HEK293T (cell line): ENCODE data around the gene ADK.

Experiments used
- CTCF ChIA-PET: fragments of 350-600 bp; formaldehyde crosslinking; extraction: SDS; loops from one replicate; lab custom pipeline; 2021; ENCODE audit warnings: antibody characterized with exemption, inconsistent platforms; lab: Yijun Ruan, JAX
- POLR2A ChIA-PET: fragments of 350-600 bp; formaldehyde crosslinking; extraction: SDS; loops from one replicate; lab custom pipeline; 2020; ENCODE audit warnings: antibody characterized with exemption, inconsistent platforms; lab: Yijun Ruan, JAX
- DNase-seq: peaks from one replicate; pipeline ENCODE4 v3.0.0; 2012; ENCODE audit warnings: mixed read lengths; ENCODE audit errors: extremely low spot score
- ARNT ChIP-seq: fragments of 450-650 bp; IDR thresholded peaks from 2 replicates; pipeline ENCODE4 v1.6.1; 2017; ENCODE audit warnings: mild to moderate bottlenecking
- BHLHE40 ChIP-seq: fragments of 450-650 bp; IDR thresholded peaks from 2 replicates; pipeline ENCODE4 v1.6.1; 2016; ENCODE audit warnings: mild to moderate bottlenecking, moderate library complexity, borderline replicate concordance
- CTBP1 ChIP-seq: fragments of 450-650 bp; IDR thresholded peaks from 2 replicates; pipeline ENCODE4 v1.6.1; 2016; ENCODE audit warnings: borderline replicate concordance
- ELF4 ChIP-seq: fragments of 450-650 bp; IDR thresholded peaks from 2 replicates; pipeline ENCODE4 v1.6.1; 2017; ENCODE audit warnings: antibody characterized with exemption
- FOXA1 ChIP-seq: fragments of 450-650 bp; IDR thresholded peaks from 2 replicates; pipeline ENCODE4 v1.6.1; 2016; ENCODE audit warnings: mild to moderate bottlenecking
- FOXK2 ChIP-seq: fragments of 450-650 bp; IDR thresholded peaks from 2 replicates; pipeline ENCODE4 v1.6.1; 2016; ENCODE audit warnings: mild to moderate bottlenecking
- FOXM1 ChIP-seq: fragments of 450-650 bp; IDR thresholded peaks from 2 replicates; pipeline ENCODE4 v1.6.1; 2017; ENCODE audit warnings: mild to moderate bottlenecking, borderline replicate concordance
- HDGF ChIP-seq: fragments of 450-650 bp; IDR thresholded peaks from 2 replicates; pipeline ENCODE4 v1.6.1; 2017; ENCODE audit warnings: antibody characterized with exemption, borderline replicate concordance
- L3MBTL2 ChIP-seq: fragments of 450-650 bp; conservative IDR thresholded peaks from 2 replicates; pipeline ENCODE4 v1.6.1; 2016; ENCODE audit warnings: mild to moderate bottlenecking
- LEF1 ChIP-seq: fragments of 450-650 bp; IDR thresholded peaks from 2 replicates; pipeline ENCODE4 v1.6.1; 2017; ENCODE audit warnings: mild to moderate bottlenecking, borderline replicate concordance
- NFRKB ChIP-seq: fragments of 450-650 bp; IDR thresholded peaks from 2 replicates; pipeline ENCODE4 v1.6.1; 2016; ENCODE audit warnings: mild to moderate bottlenecking, moderate library complexity
- PKNOX1 ChIP-seq: fragments of 450-650 bp; IDR thresholded peaks from 2 replicates; pipeline ENCODE4 v1.6.1; 2016
- SP1 ChIP-seq: fragments of 450-650 bp; IDR thresholded peaks from 2 replicates; pipeline ENCODE4 v1.6.1; 2017
- SUZ12 ChIP-seq: fragments of 450-650 bp; IDR thresholded peaks from 2 replicates; pipeline ENCODE4 v1.6.1; 2016; ENCODE audit warnings: mild to moderate bottlenecking
- TARDBP ChIP-seq: fragments of 450-650 bp; IDR thresholded peaks from 2 replicates; pipeline ENCODE4 v1.6.1; 2016
- ZNF384 ChIP-seq: fragments of 450-650 bp; IDR thresholded peaks from 2 replicates; pipeline ENCODE4 v1.6.1; 2016

The ADK gene

GRCh38 chr10:74120911-74121310 is 30.1 kb upstream of the ADK start:
- TF ChIP-seq BHLHE40, result no peak
- no peak for TF ChIP-seq TARDBP
- no peak for TF ChIP-seq CTBP1
- no peak for TF ChIP-seq L3MBTL2
- no peak for TF ChIP-seq HDGF
- no peak for TF ChIP-seq FOXM1
- TF ChIP-seq PKNOX1, result no peak
- no peak for TF ChIP-seq NFRKB
- TF ChIP-seq ELF4, result no peak
- TF ChIP-seq LEF1, result no peak
- TF ChIP-seq ZNF384, result no peak
- no peak for TF ChIP-seq FOXK2
- no peak for TF ChIP-seq FOXA1
- TF ChIP-seq SP1, result no peak
- no peak for TF ChIP-seq ARNT
- TF ChIP-seq SUZ12, result no peak
- ChIA-PET CTCF (no interaction called here), POLR2A (interaction anchor here (0.6 kb wide), 1 partner anchor 37 kb away, joined by 3 read pairs; no protein-coding TSS in a partner anchor)
- no peak for DNase-seq

DNA sequence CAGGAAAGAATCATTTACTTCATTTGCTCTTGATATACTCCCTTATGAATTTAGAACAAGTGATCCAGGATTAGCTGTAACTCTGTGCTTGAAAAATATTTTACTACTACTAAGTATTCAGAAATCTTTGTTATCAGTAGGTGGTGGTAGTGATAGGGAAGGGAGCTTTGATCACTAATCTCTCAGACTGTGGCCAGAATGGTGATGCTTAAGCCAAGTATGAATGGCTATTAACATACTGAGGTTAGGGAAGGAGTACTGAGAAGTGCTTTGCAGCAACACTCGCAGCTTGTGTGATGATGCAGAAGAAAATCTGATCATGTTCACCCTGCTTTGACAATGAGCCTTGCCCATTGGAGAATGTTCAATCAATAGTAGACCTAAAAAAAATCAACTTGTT is 29.7 kb upstream of the ADK start:
- ChIA-PET POLR2A (interaction anchor here (0.6 kb wide), 1 partner anchor 11 kb away, joined by 3 read pairs; no protein-coding TSS in a partner anchor), CTCF (interaction anchor here (0.6 kb wide), 1 partner anchor 358 kb away, joined by 7 read pairs; no protein-coding TSS in a partner anchor)
- no peak for DNase-seq
- no peak for TF ChIP-seq ARNT
- no peak for TF ChIP-seq SP1
- TF ChIP-seq L3MBTL2, result no peak
- TF ChIP-seq SUZ12, result no peak
- no peak for TF ChIP-seq ELF4
- TF ChIP-seq LEF1, result no peak
- TF ChIP-seq CTBP1, result no peak
- no peak for TF ChIP-seq TARDBP
- TF ChIP-seq NFRKB, result no peak
- no peak for TF ChIP-seq FOXA1
- TF ChIP-seq FOXK2, result no peak
- TF ChIP-seq BHLHE40, result no peak
- no peak for TF ChIP-seq HDGF
- TF ChIP-seq ZNF384, result no peak
- TF ChIP-seq PKNOX1, result no peak
- no peak for TF ChIP-seq FOXM1

GRCh38 chr10:74122060-74122459 is 29.0 kb upstream of the ADK start:
- ChIA-PET POLR2A (no interaction called here), CTCF (interaction anchor here (0.6 kb wide), 1 partner anchor 357 kb away, joined by 7 read pairs; no protein-coding TSS in a partner anchor)
- no peak for TF ChIP-seq L3MBTL2
- no peak for DNase-seq

DNA sequence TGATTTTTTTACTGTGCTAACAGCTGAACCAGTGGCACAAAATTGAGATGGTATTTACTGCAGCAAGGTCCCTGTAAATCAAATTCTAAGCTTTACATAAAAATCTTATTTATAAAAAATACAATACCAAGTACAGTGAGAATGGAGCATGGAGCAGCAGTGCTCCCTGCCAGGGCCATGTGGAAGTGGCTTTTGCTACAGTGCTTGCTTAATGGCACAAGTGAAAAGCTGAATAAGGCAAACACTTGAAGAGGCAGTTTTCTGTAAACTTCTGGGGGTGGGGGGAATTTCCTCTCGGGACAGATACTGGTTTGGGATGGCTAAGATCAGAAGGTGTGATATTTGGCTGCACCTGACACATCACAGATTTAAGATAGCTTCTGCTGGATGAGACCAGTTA is 27.9 kb upstream of the ADK start:
- ChIA-PET POLR2A (no interaction called here), CTCF (no interaction called here)
- DNase-seq, result no peak
- TF ChIP-seq SP1 (no peak), BHLHE40 (no peak), FOXA1 (no peak)

DNA sequence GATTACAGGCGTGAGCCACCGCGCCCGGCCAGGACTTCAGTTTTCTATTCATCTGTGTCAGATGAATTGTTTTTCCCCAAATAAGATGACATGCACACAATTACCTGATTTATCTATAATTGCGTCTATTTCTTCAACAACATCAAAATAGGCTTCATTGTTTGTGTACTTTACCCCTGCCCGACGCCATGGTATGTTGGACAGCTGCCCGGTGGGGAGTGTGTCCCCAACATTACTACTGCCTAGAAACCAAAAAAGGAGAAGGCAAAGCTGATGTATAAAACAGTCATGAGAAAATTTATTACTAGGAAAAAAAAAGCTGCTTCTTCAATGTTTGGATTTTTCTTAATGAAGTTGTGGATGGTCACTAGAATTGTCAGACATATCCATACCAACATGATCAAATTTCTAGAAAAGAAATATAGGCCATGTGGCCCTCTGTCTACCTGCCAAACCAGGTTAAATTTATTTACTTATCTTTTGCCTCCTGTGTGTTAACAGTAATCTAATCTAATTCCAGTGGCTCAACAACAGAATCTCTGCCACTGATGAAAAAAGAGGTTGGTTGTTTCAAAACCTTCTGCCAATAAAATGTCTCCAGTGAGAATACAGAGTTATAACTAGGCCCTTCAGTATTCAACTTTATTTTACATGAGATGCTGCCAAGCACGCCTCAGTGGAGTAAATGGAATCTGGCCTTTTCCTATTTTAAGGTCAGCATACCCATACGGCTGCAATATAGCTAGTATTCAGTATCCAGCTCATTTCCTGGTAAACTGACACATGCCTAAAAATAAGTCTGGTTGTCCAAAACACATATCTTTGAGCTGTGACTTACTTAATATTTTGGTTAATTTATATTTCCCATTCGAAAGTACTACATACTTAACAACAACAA is 16.8 kb upstream of the ADK start:
- DNase-seq, result no peak
- no peak for TF ChIP-seq L3MBTL2
- no peak for TF ChIP-seq BHLHE40
- no peak for TF ChIP-seq ELF4
- TF ChIP-seq TARDBP, result no peak
- TF ChIP-seq NFRKB, result no peak
- no peak for TF ChIP-seq LEF1
- TF ChIP-seq ZNF384, result no peak
- CTCF ChIA-PET, result interaction anchor here (0.6 to 0.7 kb wide), 2 partner anchors 72 to 80 kb away, joined by 3 read pairs; no protein-coding TSS in a partner anchor
- POLR2A ChIA-PET, result interaction anchor here (1.0 kb wide), 1 partner anchor 13 kb away, joined by 4 read pairs; no protein-coding TSS in a partner anchor

GRCh38 chr10:74135452-74135851 is 15.6 kb upstream of the ADK start:
- ChIA-PET CTCF (interaction anchor here (0.5 kb wide), 1 partner anchor 80 kb away, joined by 3 read pairs; no protein-coding TSS in a partner anchor), POLR2A (interaction anchor here (1.0 kb wide), 1 partner anchor 11 kb away, joined by 4 read pairs; no protein-coding TSS in a partner anchor)
- TF ChIP-seq ELF4 (no peak), ZNF384 (no peak), TARDBP (no peak), FOXM1 (no peak), FOXA1 (no peak), BHLHE40 (no peak), FOXK2 (no peak), SP1 (no peak), PKNOX1 (no peak), CTBP1 (no peak), NFRKB (no peak), HDGF (no peak), LEF1 (no peak), L3MBTL2 (no peak), SUZ12 (no peak), ARNT (no peak)
- DNase-seq, result no peak
